Smooth muscle cell (in vitro differentiated cells): ENCODE data around the gene JPH2. TPM values are rescaled to one million over a fixed set of nuclear protein-coding genes. Genes with fewer than 3 reads are reported as not detected.
"Not testable (repeated sequence)": the region's sequence is repeated elsewhere in the genome, so short reads cannot be mapped to it uniquely, and the experiment has no call there.

Experiments
- DNase-seq: peaks from one replicate; lab custom pipeline; 2025; ENCODE audit not compliant: unreplicated experiment; lab: John Stamatoyannopoulos, UW
- H2AFZ ChIP-seq: fragments of 200-600 bp; sonication (generic); 2 replicates; pipeline ENCODE4 v1.6.0; 2016; ENCODE audit warnings: antibody characterized with exemption, low read depth, mild to moderate bottlenecking
- H3F3A ChIP-seq: fragments of 200-600 bp; sonication (generic); 2 replicates; pipeline ENCODE4 v1.6.0; 2017; ENCODE audit warnings: antibody characterized with exemption, low read depth
- H3K27ac ChIP-seq: fragments of 200-600 bp; sonication (generic); 2 replicates; pipeline ENCODE4 v1.5.1; 2016; ENCODE audit warnings: low read depth, mild to moderate bottlenecking
- H3K27me3 ChIP-seq: fragments of 200-600 bp; sonication (generic); 2 replicates; pipeline ENCODE4 v1.6.1; 2016; ENCODE audit warnings: low read depth, mild to moderate bottlenecking
- H3K36me3 ChIP-seq: fragments of 200-600 bp; sonication (generic); 2 replicates; pipeline ENCODE4 v1.5.1; 2016; ENCODE audit warnings: low read depth
- H3K4me1 ChIP-seq: fragments of 200-600 bp; sonication (generic); 2 replicates; pipeline ENCODE4 v1.5.1; 2016; ENCODE audit warnings: low read depth
- H3K4me2 ChIP-seq: fragments of 200-600 bp; sonication (generic); 2 replicates; pipeline ENCODE4 v1.6.0; 2016; ENCODE audit warnings: mild to moderate bottlenecking
- H3K4me3 ChIP-seq: fragments of 200-600 bp; sonication (generic); 2 replicates; pipeline ENCODE4 v1.5.1; 2016; ENCODE audit warnings: mild to moderate bottlenecking
- H3K79me2 ChIP-seq: fragments of 200-600 bp; sonication (generic); 2 replicates; pipeline ENCODE4 v1.6.0; 2016; ENCODE audit warnings: low read depth, mild to moderate bottlenecking
- H3K9ac ChIP-seq: fragments of 200-600 bp; sonication (generic); 2 replicates; pipeline ENCODE4 v1.6.0; 2016; ENCODE audit warnings: low read depth
- H3K9me3 ChIP-seq: fragments of 200-600 bp; sonication (generic); replicated peaks from 2 replicates; pipeline ENCODE4 v1.5.1; 2016; ENCODE audit warnings: low read depth
- H4K20me1 ChIP-seq: fragments of 200-600 bp; sonication (generic); 2 replicates; pipeline ENCODE4 v1.6.0; 2016; ENCODE audit warnings: low read depth
- CTCF ChIP-seq: fragments of 200-600 bp; sonication (generic); IDR thresholded peaks from 2 replicates; pipeline ENCODE4 v1.5.1; 2017; ENCODE audit warnings: borderline replicate concordance, mild to moderate bottlenecking, antibody characterized with exemption; ENCODE audit not compliant: insufficient read depth, poor library complexity, severe bottlenecking
- WGBS: methylation state at CpG from one replicate; pipeline ENCODE4 v1.1.7; 2016; ENCODE audit warnings: low lambda C conversion rate; 5-methylcytosine and 5-hydroxymethylcytosine counted together
- polyA plus RNA-seq: library from polyadenylated mRNA; unstranded; fragments of >200 nt; fragmentation: Nextera tagmentation; extraction: Ambion mirVana; gene quantifications from 2 replicates; pipeline ENCODE4 v1.2.1, GENCODE V29; 2016
- total RNA-seq: library from RNA; depleted of rRNA; stranded (reverse); fragments of >200 nt; gene quantifications from 2 replicates; pipeline ENCODE4 v1.2.3, GENCODE V29; 2014

The JPH2 gene
- total and polyA plus RNA-seq, 2 experiments from 2014 or later: 4.4 to 6.0 TPM

GRCh38 chr20:44233436-44234016 lies 46.5 kb upstream of the JPH2 start:
- no peaks in the 10 kb centered on the region for H3K27me3 ChIP-seq
- H4K20me1 ChIP-seq: no peaks in the 10 kb centered on the region
- no peaks in the 10 kb centered on the region for H3F3A ChIP-seq
- H3K4me3 ChIP-seq: no peak overlapping the region
- no peaks in the 10 kb centered on the region for H3K36me3 ChIP-seq
- no peaks in the 10 kb centered on the region for H3K4me1 ChIP-seq
- no peaks in the 10 kb centered on the region for H3K79me2 ChIP-seq
- H3K27ac ChIP-seq: no peak overlapping the region
- no peak overlapping the region for H3K4me2 ChIP-seq
- 91% methylated on average over 6 of the region's 6 CpGs for WGBS
- H3K9me3 ChIP-seq: no peaks in the 10 kb centered on the region
- H3K9ac ChIP-seq: no peak overlapping the region
- TF ChIP-seq CTCF: no peak
- no peak overlapping the region for H2AFZ ChIP-seq
- no peak for DNase-seq

DNA sequence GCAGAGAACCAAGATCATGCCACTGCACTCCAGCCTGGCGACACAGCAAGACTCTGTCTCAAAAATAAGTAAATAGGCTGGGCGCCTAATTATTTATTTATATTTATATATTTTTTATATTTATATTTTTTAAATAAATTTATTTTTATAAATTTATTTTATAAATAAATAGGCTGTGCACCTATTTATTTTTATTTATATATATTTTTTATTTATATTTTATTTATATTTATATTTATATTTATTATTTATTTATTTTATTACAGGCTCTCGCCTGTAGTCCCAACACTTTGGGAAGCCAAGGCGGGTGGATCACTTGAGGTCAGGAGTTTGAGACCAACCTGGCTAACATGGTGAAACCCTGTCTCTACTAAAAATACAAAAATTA lies 45.5 kb upstream of the JPH2 start:
- 95% methylated on average over 4 of the region's 4 CpGs for WGBS
- H3K9ac ChIP-seq, H3K36me3 ChIP-seq, H4K20me1 ChIP-seq, DNase-seq, H3K27me3 ChIP-seq, H3K79me2 ChIP-seq, H3F3A ChIP-seq, H3K4me3 ChIP-seq, H2AFZ ChIP-seq, H3K4me2 ChIP-seq, H3K9me3 ChIP-seq, H3K4me1 ChIP-seq, H3K27ac ChIP-seq: not testable (repeated sequence)

DNA sequence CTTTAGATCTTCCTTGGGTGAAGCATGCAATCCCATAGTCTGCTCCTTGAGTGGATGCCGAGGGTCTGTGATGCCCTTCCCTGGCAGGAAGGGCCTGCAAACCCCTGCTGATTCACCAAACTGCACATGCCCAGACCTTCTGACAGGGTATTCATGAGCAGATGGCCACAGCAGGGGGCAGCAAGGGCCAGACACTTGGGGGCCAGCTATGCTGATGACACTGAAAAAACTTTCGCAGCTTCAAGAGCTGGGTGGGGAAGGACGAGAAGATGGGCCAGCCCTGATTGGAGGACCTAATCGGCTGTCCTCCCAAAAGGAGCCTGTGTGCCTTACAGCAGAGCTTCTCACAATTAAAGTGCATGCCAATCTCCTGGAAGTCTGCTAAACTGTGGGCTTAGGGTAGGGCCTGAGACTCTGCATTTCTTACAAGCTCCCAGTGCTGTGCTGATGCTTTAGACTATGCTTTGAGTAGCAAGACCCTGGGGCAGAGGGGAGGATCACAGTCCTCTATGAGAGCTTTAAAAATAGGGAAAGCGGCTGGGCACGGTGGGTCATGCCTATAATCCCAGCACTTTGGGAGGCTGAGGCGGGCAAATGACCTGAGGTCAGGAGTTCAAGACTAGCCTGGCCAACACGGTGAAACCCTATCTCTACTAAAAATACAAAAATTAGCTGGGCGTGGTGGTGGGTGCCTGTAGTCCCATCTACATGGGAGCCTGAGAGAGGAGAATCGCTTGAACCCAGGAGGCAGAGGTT lies 44.9 kb upstream of the JPH2 start:
- Histone ChIP-seq H3K4me1 (no peaks in the 10 kb centered on the region), H3K9me3 (no peaks in the 10 kb centered on the region), H3K9ac (no peak overlapping the region), H3K27ac (no peak overlapping the region), H3K27me3 (no peaks in the 10 kb centered on the region), H3K4me2 (no peak overlapping the region), H3K79me2 (no peaks in the 10 kb centered on the region), H3F3A (no peaks in the 10 kb centered on the region), H4K20me1 (no peaks in the 10 kb centered on the region), H3K4me3 (no peak overlapping the region), H3K36me3 (no peaks in the 10 kb centered on the region), H2AFZ (no peak overlapping the region)
- no peak for TF ChIP-seq CTCF
- DNase-seq: no peak
- 72% methylated on average over 10 of the region's 10 CpGs for WGBS

DNA sequence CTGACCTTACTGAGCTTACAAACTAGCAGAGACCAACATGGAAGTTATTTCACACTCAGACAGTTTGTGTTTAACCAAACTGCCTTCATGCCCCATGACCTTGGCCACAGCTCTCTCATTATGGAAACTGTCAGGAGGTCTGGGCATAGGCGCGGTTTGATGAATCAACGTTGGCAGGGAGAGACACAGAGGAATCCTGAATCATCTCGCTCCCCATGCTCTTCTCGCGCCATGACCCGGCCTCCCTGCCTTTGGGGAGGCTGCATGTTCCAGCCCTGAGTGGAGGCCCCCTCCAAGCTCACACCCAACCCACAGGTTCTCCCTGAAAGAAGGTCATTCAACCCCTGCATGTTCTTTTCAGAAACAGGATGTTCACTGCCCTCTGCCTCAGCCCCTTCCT lies 44.2 kb upstream of the JPH2 start:
- Histone ChIP-seq H3K9ac (no peak overlapping the region), H4K20me1 (no peaks in the 10 kb centered on the region), H3F3A (no peaks in the 10 kb centered on the region), H3K79me2 (no peaks in the 10 kb centered on the region), H3K27ac (no peak overlapping the region), H3K4me2 (no peak overlapping the region), H3K4me1 (no peaks in the 10 kb centered on the region), H2AFZ (no peak overlapping the region), H3K4me3 (no peak overlapping the region), H3K9me3 (no peaks in the 10 kb centered on the region), H3K36me3 (no peaks in the 10 kb centered on the region), H3K27me3 (no peaks in the 10 kb centered on the region)
- 86% methylated on average over 7 of the region's 7 CpGs for WGBS
- DNase-seq: no peak
- TF ChIP-seq CTCF: no peak
